SJCRH30 (cell line): Measurements from ENCODE around the gene WDR77. TPM values are rescaled to one million over a fixed set of nuclear protein-coding genes. Genes with fewer than 3 reads are reported as not detected.

ENCODE experiments used
- DNase-seq, 2 experiments: peaks; one replicate each; pipeline ENCODE4 v3.0.0-alpha.2; 2015 to 2020
- H3K27ac ChIP-seq: fragments of 250-450 bp; sonication (Bioruptor Pico); 2 replicates; pipeline ENCODE4 v1.5.1; 2020; ENCODE audit warnings: mild to moderate bottlenecking, moderate library complexity
- H3K27me3 ChIP-seq: fragments of 250-450 bp; sonication (Bioruptor Pico); 2 replicates; pipeline ENCODE4 v1.5.1; 2020; ENCODE audit warnings: mild to moderate bottlenecking, moderate library complexity
- H3K36me3 ChIP-seq: fragments of 250-450 bp; sonication (Bioruptor Pico); 2 replicates; pipeline ENCODE4 v1.5.1; 2020; ENCODE audit warnings: mild to moderate bottlenecking, moderate library complexity
- H3K4me1 ChIP-seq: fragments of 250-450 bp; sonication (Bioruptor Pico); 2 replicates; pipeline ENCODE4 v1.5.1; 2020; ENCODE audit warnings: mild to moderate bottlenecking, moderate library complexity
- H3K4me3 ChIP-seq: fragments of 250-450 bp; sonication (Bioruptor Pico); 2 replicates; pipeline ENCODE4 v1.5.1; 2020; ENCODE audit warnings: mild to moderate bottlenecking, moderate library complexity
- H3K9me3 ChIP-seq: fragments of 250-450 bp; sonication (Bioruptor Pico); replicated peaks from 2 replicates; pipeline ENCODE4 v1.5.1; 2020; ENCODE audit warnings: mild to moderate bottlenecking, moderate library complexity
- total RNA-seq: library from RNA; depleted of rRNA; stranded (reverse); fragments of >200 nt; shearing (Covaris generic); gene quantifications from 2 replicates; pipeline ENCODE4 v1.2.3, GENCODE V29; 2014

WDR77 gene
- total RNA-seq, 1 experiment from 2014 or later, result 80.9 TPM

DNA sequence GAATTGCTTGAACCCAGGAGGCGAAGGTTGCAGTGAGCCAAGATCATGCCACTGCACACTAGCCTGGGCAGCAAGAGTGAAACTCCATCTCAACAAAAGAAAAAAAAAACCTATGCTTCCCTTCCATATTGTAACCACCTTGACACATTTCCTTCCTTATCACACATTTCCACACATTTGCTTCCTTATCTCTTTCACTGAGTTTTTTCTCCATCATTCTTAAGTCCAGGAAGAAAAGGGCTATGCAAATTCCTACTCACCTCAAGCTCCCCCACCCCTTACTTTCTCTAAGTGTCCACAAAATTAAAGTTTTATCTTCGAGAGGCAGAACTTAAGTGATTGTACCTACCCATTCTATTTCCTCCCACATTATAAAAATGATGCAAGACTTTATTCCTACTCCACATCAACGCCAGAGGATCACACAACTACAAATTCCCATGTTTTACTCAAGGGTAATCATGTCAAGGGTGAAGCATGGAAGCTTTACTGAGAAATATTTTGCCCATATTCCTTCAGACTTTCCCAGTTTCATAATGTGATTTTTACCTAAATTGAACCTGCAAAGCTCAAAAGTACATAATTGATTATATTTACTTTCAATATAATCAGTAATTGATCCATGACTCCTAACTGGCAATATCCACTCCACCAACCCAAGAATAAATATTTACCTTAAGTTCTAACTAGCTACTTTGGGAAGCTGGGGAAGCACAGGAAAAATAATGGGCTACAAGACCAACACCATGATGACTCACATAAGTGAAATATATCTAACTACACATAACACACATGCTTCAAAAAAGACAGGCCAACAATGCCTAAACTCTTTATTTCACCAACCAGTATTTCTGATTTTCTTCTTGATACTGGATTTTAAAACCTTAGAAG is 9.3 kb downstream of the WDR77 start:
- no peak for DNase-seq
- Histone ChIP-seq H3K4me3 (no peak overlapping the region), H3K27me3 (no peaks in the 10 kb centered on the region), H3K36me3 (peaks cover 53% of the 10 kb centered on the region), H3K9me3 (no peaks in the 10 kb centered on the region), H3K27ac (no peak overlapping the region), H3K4me1 (no peaks in the 10 kb centered on the region)

DNA sequence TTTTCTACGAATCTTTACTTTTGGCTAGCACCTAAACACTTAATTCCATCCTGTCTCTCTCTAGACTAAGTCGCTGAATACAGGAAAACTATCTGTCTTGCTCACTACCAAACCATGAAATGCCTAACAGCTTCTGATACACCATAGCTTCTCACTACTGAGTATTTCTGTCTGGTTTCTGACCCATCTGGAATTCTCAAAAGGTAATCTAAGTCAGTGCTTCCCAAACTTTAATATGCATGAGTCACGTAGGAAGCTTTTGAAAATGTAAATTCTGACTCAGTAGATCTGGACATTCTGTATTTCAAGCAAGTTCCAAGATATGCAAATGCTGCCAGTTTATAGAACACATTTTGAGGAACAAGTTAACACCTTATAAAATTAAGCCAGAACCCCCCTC is 12.3 kb downstream of the WDR77 start:
- Histone ChIP-seq H3K9me3 (no peaks in the 10 kb centered on the region), H3K4me1 (no peaks in the 10 kb centered on the region), H3K27ac (no peak overlapping the region), H3K27me3 (no peaks in the 10 kb centered on the region), H3K36me3 (peaks cover 25% of the 10 kb centered on the region), H3K4me3 (no peak overlapping the region)
- no peak for DNase-seq

DNA sequence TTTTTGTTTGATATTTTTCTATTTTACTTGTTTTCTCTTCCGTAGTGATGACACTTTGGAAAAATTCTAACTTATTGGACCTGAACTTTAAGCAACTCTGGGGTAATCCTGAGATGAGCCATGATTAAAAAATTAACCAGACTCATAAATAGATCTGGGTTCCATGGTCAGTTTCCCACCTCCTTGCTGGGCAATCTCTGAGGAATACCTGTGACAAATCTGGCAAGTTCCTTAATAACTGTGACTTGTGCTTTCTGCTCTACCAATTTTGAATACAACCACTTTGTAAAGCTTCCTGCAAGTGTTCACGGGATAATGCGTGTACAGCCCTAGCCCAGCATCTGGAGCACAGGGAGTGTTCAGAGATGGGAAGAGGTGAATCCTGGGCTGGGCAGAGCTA is 24.8 kb downstream of the WDR77 start:
- DNase-seq, result no peak
- H3K4me3 ChIP-seq, result no peak overlapping the region

DNA sequence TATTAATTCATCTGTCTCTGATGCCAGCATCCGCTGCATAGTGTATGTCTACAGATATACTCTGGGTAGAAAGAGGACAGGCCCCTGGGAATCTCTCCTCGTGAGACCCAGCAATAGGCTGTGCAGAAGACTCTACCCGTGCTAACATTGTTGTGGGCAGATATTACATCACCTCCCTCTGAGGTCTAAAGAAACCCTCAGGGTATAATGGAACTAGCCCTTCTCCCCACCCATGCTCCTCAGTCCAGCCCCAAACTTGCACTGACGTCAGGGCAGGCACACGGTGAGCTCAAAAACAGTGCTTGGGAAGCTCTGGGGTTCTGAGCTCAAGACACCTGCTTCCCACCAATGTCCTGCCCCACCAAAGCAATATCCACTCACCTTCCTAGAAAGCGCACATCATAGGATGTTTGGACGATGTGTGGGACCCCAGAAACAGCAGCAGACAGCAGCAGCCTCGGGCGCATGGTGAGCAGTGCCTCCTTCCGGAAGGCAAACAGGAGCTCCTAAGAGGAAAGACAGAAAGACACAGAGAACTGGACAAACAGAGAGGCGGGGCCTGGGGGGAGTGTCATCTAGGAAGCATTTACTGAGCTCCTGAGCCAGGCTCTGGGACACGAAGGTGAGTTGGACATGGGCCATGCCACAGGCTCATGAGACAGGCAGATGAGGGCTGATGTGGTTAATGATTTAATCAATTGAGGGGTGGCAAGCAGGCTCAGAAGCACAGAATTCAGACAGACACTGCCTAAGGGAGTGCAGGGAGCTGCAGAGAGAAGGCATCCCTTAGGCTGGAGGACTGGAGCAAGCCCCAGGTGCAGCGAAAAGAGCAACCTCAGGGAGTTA is 26.3 kb downstream of the WDR77 start:
- no peak overlapping the region for H3K27ac ChIP-seq
- no peaks in the 10 kb centered on the region for H3K9me3 ChIP-seq
- no peaks in the 10 kb centered on the region for H3K36me3 ChIP-seq
- no peak overlapping the region for H3K4me3 ChIP-seq
- DNase-seq, result peak in 1 of 2 experiments; percentile 9
- no peaks in the 10 kb centered on the region for H3K4me1 ChIP-seq
- H3K27me3 ChIP-seq, result no peaks in the 10 kb centered on the region

More for the DNA sequence above, 24.8 kb downstream of the WDR77 start:
- H3K36me3 ChIP-seq, result no peaks in the 10 kb centered on the region
- no peaks in the 10 kb centered on the region for H3K9me3 ChIP-seq
- no peaks in the 10 kb centered on the region for H3K4me1 ChIP-seq
- H3K27me3 ChIP-seq, result no peaks in the 10 kb centered on the region
- no peak overlapping the region for H3K27ac ChIP-seq

DNA sequence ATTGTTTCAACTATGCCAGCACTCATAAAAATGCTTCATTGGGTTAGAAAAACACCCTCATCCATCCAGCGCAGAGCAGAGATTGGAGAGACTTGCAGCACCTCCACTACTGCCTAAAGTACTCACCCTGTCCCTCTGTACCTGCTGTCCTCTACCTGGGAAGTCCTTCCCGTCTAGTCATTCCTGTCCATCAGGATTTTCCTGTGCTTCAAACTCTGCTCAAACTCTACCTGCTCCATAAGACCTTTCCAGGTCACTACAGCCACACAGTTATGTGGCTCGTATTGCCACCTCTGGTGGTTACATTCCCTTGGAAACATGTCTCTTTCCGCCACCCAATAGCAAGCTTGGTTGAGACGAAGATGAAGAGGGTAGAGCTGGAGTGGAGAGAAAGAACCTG is 28.7 kb downstream of the WDR77 start:
- H3K4me1 ChIP-seq, result no peaks in the 10 kb centered on the region
- no peaks in the 10 kb centered on the region for H3K9me3 ChIP-seq
- H3K36me3 ChIP-seq, result no peaks in the 10 kb centered on the region
- H3K27ac ChIP-seq, result no peak overlapping the region
- H3K27me3 ChIP-seq, result no peaks in the 10 kb centered on the region
- H3K4me3 ChIP-seq, result no peak overlapping the region
- DNase-seq, result no peak

DNA sequence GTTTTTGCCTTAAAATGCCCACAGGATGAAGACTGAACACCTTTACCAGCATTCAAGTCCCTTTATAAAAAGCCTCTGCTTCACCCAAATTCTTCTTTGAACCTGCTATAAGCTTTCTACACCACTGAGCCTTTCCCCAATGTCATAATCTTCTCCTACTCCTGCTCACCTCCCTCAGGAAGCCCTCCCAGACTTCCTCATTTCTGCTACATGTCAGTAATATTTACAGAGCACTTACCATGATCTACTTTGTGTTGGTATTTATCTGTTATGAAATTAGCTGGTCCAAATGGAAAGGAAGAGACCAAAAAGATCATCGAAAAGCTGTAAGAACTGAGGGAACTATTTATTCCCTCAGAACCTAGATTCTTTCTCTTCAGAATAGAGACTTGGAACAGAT is 30.0 kb downstream of the WDR77 start:
- no peak for DNase-seq
- H3K27ac ChIP-seq, result no peak overlapping the region
- no peaks in the 10 kb centered on the region for H3K9me3 ChIP-seq

DNA sequence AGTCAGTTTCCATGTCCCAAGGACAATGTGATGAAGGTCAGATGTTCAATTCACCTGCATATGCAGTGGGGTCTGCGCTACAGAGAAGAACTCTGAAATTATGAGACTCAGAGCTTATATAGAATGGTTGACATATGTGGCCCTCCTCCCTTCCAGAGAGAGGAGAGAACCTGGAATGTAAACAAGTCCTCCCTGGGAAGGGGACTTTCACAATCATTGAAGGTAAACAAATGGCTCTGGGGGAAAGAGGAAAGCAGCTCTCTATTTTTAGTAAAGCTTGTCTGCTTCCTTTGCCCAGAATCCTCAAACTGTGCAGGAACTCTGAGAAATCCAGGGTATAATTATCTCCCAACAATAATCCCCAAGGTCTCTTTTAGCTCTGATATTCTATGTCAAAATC is 31.3 kb downstream of the WDR77 start:
- no peak overlapping the region for H3K4me3 ChIP-seq
- H3K27ac ChIP-seq, result no peak overlapping the region
- no peak for DNase-seq
- no peaks in the 10 kb centered on the region for H3K27me3 ChIP-seq
- no peaks in the 10 kb centered on the region for H3K9me3 ChIP-seq
- no peaks in the 10 kb centered on the region for H3K4me1 ChIP-seq
- no peaks in the 10 kb centered on the region for H3K36me3 ChIP-seq

More for the DNA sequence above, 30.0 kb downstream of the WDR77 start:
- Histone ChIP-seq H3K4me1 (no peaks in the 10 kb centered on the region), H3K27me3 (no peaks in the 10 kb centered on the region), H3K4me3 (no peak overlapping the region), H3K36me3 (no peaks in the 10 kb centered on the region)

DNA sequence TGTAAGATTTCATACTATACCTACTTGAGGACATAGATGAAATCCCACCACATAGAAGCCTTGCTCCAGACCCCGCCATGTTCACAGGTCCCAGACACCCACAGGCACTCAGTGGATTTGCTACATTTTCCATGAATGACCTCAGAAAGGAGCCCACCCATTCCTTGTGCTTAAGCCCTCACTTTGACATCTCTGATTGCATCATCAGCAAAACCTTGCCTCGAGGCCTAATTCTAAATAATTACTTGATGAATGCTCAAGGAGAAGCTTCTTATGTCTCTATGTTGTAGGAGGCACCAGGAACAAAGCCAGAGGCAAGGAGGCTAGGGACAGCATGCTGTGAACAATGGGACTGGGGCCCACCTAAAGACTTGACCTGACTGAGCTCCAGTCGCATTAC is 33.6 kb downstream of the WDR77 start:
- Histone ChIP-seq H3K27me3 (0 out of 2 replicates have a peak, but pooled peaks cover 3% of the 10 kb centered on the region), H3K36me3 (no peaks in the 10 kb centered on the region), H3K9me3 (no peaks in the 10 kb centered on the region), H3K27ac (no peak overlapping the region), H3K4me1 (no peaks in the 10 kb centered on the region), H3K4me3 (no peak overlapping the region)
- no peak for DNase-seq

DNA sequence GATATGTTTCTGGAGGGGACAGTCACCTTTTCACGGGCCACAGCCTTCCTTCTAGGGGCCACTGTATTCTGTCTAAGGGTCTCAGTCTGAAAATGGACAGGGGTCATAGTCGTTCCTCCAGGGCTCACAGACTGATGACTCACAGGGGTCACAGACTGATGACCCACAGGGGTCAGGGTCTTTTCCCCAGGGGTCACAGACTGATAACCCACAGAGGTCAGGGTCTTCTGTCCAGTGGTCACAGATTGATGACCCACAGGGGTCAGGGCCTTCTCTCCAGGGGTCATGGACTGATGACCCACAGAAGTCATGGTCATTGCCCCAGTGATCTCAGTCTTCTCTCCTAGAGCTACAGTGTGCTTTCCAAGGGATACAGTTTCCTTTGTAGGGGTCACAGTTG is 34.3 kb downstream of the WDR77 start:
- Histone ChIP-seq H3K4me1 (no peaks in the 10 kb centered on the region), H3K27ac (no peak overlapping the region), H3K9me3 (no peaks in the 10 kb centered on the region), H3K36me3 (no peaks in the 10 kb centered on the region), H3K27me3 (0 out of 2 replicates have a peak, but pooled peaks cover 3% of the 10 kb centered on the region), H3K4me3 (no peak overlapping the region)
- DNase-seq, result no peak

DNA sequence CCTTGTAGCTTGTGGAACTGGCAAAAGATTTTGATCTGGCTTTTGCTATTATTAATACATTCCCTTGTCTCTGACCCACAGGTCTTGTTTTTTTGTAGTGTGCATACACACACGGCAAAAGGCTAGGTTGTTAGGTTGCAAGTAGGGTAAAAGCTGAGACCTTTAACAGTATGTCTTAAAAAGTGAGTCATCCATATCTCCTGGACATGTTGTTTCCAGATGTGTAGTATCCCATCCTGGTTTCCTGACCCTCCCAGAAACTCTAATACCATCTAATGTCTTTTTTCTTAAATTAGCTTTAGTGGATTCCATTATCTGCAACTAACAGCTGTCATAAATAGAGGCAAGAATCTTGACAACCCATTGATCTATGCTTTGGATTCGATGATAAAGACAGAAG is 36.2 kb downstream of the WDR77 start:
- H3K4me1 ChIP-seq, result no peaks in the 10 kb centered on the region
- no peak for DNase-seq
- no peak overlapping the region for H3K27ac ChIP-seq

DNA sequence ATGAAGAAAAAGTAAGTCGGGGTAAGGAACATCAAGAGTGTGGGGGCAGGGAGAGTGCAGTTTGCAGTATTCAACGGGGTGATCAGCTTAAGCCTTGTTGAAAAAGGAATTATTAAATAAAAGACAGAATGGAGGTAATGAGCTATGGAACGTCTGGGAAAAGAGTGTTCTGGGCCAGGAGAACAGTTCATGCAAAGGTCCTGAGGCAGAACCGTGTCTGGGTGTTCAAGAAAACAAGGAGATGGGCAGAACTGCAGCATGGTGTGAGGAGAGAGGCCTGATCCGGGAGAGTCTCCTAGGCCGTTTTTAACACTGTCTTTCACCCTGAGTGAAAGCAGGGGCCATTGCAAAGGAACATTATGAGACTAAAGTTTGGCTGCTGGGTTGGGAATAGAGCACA is 41.8 kb downstream of the WDR77 start:
- Histone ChIP-seq H3K27ac (no peak overlapping the region), H3K4me3 (no peak overlapping the region), H3K27me3 (peaks cover 14% of the 10 kb centered on the region), H3K9me3 (no peaks in the 10 kb centered on the region), H3K36me3 (no peaks in the 10 kb centered on the region), H3K4me1 (no peaks in the 10 kb centered on the region)
- no peak for DNase-seq

More for the DNA sequence above, 36.2 kb downstream of the WDR77 start:
- Histone ChIP-seq H3K4me3 (no peak overlapping the region), H3K36me3 (no peaks in the 10 kb centered on the region), H3K27me3 (0 out of 2 replicates have a peak, but pooled peaks cover 3% of the 10 kb centered on the region), H3K9me3 (no peaks in the 10 kb centered on the region)

DNA sequence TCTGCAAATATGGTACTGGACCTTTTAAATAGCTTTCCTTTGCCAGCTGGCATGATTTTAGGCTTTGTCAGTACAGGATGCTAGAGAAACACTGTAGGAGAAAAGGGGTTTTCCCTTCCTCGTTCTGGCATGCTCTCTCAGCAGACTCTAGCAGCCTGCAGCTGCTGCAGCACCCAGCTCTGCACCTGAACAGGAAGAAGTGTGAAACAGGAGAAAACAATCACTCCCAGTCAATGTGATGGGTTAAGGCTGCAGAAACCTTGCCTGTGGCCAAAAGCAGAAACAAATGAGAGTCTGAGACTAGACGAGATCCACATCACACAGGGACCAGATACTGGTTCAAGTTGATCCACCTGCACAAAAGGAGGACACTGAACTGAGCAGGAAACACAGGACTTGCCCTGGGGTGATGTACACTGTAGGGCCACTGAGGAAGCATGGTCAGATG is 42.7 kb downstream of the WDR77 start:
- no peak overlapping the region for H3K4me3 ChIP-seq
- no peaks in the 10 kb centered on the region for H3K9me3 ChIP-seq
- H3K27ac ChIP-seq, result no peak overlapping the region
- no peaks in the 10 kb centered on the region for H3K36me3 ChIP-seq
- H3K4me1 ChIP-seq, result no peaks in the 10 kb centered on the region
- peaks cover 10% of the 10 kb centered on the region for H3K27me3 ChIP-seq
- no peak for DNase-seq

DNA sequence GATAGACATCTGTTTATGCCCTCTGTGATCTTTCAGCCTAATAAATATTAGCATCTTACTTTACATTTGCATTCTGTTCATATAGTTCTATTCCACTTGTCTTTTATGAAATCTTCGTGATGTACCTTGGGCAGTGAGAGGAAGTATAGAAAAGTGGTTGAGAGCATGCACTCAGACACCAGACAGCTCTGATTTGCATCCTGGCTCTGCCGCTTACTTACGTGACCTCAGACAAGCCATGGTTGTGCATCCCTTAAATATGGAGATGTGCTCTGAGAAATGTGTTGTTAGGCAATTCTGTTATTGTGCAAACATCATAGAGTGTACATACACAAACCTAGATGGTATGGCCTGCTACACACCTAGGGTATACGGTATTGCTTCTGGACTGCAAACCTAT is 44.5 kb downstream of the WDR77 start:
- Histone ChIP-seq H3K27ac (no peak overlapping the region), H3K4me1 (no peaks in the 10 kb centered on the region), H3K27me3 (peaks cover 10% of the 10 kb centered on the region), H3K9me3 (no peaks in the 10 kb centered on the region), H3K4me3 (no peak overlapping the region), H3K36me3 (no peaks in the 10 kb centered on the region)
- no peak for DNase-seq

DNA sequence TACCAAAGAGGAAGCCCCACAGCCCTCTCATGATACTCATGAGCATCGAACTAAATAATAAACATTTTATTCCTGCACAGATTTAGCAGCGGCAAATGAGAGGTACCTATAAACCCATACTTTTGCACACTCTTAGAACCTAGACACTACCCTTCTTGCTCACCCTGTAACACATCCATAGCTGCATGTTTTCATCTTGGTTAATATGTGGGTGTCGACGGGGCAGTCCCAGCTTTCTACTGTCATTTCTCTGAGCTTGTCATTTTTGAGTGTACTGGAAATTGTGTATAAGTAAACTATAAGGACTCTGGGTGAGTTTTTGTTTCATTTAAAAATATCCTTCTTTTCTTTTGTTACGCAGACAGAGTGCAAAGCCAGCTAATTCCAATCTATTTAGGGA is 47.0 kb downstream of the WDR77 start:
- DNase-seq, result no peak
- no peaks in the 10 kb centered on the region for H3K4me1 ChIP-seq
- H3K27me3 ChIP-seq, result peaks cover 10% of the 10 kb centered on the region
- H3K4me3 ChIP-seq, result no peak overlapping the region
- H3K36me3 ChIP-seq, result no peaks in the 10 kb centered on the region
- H3K9me3 ChIP-seq, result no peaks in the 10 kb centered on the region
- H3K27ac ChIP-seq, result no peak overlapping the region
